OCI-LY7 (cell line): ENCODE results near the gene CPEB4. TPM values are rescaled to one million over a fixed set of nuclear protein-coding genes. Genes with fewer than 3 reads are reported as not detected.

Experiments used
- BruUV-seq: library from RNA; stranded (reverse); fragments of 400-500 nt; replicated peaks from 2 replicates; lab custom pipeline; 2021; lab: Mats Ljungman, UMichigan
- CTCF ChIA-PET: fragments of 300-600 bp; sonication (Branson Sonifier 250); formaldehyde crosslinking; loops from one replicate; lab custom pipeline; 2022; ENCODE audit warnings: antibody characterized with exemption; ENCODE audit not compliant: unreplicated experiment; lab: Charles Lee
- POLR2A ChIA-PET: fragments of 300-600 bp; sonication (Branson Sonifier 250); formaldehyde crosslinking; loops from one replicate; lab custom pipeline; 2022; ENCODE audit warnings: antibody characterized with exemption; lab: Charles Lee
- DNase-seq: peaks from one replicate; pipeline ENCODE4 v3.0.0-alpha.2; 2015; ENCODE audit warnings: low spot score
- H2AFZ ChIP-seq: fragments of 200-600 bp; sonication (generic), shearing (Covaris generic); 2 replicates; pipeline ENCODE4 v1.6.1; 2014; ENCODE audit warnings: mild to moderate bottlenecking, antibody characterized with exemption, low read length, moderate library complexity
- H3K27ac ChIP-seq: fragments of 200-600 bp; sonication (generic); 2 replicates; pipeline ENCODE4 v1.5.1; 2014; ENCODE audit warnings: mixed run types, low read depth, mild to moderate bottlenecking, moderate library complexity, low read length, inconsistent platforms; ENCODE audit not compliant: poor library complexity, severe bottlenecking
- H3K36me3 ChIP-seq: fragments of 200-600 bp; sonication (generic); 2 replicates; pipeline ENCODE4 v1.6.1; 2014; ENCODE audit warnings: mild to moderate bottlenecking, antibody characterized with exemption, low read length, moderate library complexity, mixed read lengths; ENCODE audit not compliant: insufficient read depth
- H3K4me1 ChIP-seq: fragments of 200-600 bp; sonication (generic); 2 replicates; pipeline ENCODE4 v1.5.1; 2014; ENCODE audit warnings: mild to moderate bottlenecking, low read length; ENCODE audit not compliant: insufficient read depth, poor library complexity, severe bottlenecking
- H3K4me2 ChIP-seq: fragments of 200-600 bp; sonication (generic); 2 replicates; pipeline ENCODE4 v1.6.1; 2014; ENCODE audit warnings: mild to moderate bottlenecking, low read length
- H3K4me3 ChIP-seq: fragments of 200-600 bp; sonication (generic); 2 replicates; pipeline ENCODE4 v1.5.1; 2014; ENCODE audit warnings: mild to moderate bottlenecking, low read depth, low read length; ENCODE audit not compliant: poor library complexity, severe bottlenecking
- H3K79me2 ChIP-seq: fragments of 200-600 bp; sonication (generic); 2 replicates; pipeline ENCODE4 v1.6.1; 2016; ENCODE audit warnings: low read depth, mild to moderate bottlenecking, low read length, moderate library complexity, mixed read lengths; ENCODE audit not compliant: insufficient read depth
- H3K9me2 ChIP-seq: fragments of 200-600 bp; sonication (generic); 2 replicates; pipeline ENCODE4 v1.6.1; 2016; ENCODE audit warnings: mild to moderate bottlenecking, low read length, mixed read lengths; ENCODE audit not compliant: insufficient read depth
- H3K9me3 ChIP-seq: fragments of 200-600 bp; sonication (generic); 2 replicates; pipeline ENCODE4 v1.6.1; 2014; ENCODE audit warnings: mild to moderate bottlenecking, mixed run types, low read length, mixed read lengths
- H4K20me1 ChIP-seq: fragments of 200-600 bp; sonication (generic); 2 replicates; pipeline ENCODE4 v1.6.1; 2014; ENCODE audit warnings: mild to moderate bottlenecking, antibody characterized with exemption, low read length, moderate library complexity, mixed read lengths; ENCODE audit not compliant: insufficient read depth
- CTCF ChIP-seq: fragments of 200-600 bp; sonication (generic); conservative IDR thresholded peaks from 2 replicates; pipeline ENCODE4 v1.5.1; 2014; ENCODE audit warnings: mild to moderate bottlenecking, antibody characterized with exemption, low read length, moderate library complexity, mixed read lengths
- EZH2phosphoT487 ChIP-seq: fragments of 200-600 bp; sonication (generic); IDR thresholded peaks from 2 replicates; pipeline ENCODE4 v1.6.1; 2018; ENCODE audit warnings: low read depth, borderline replicate concordance, mild to moderate bottlenecking, mixed run types, antibody characterized with exemption, low read length, moderate library complexity, mixed read lengths
- intact Hi-C: fragments of 100-400 bp; cut with micrococcal nuclease; formaldehyde crosslinking; loops from one replicate; pipeline ENCODE4 v1.10.0; 2022; ENCODE audit not compliant: unreplicated experiment
- total RNA-seq, 2 experiments: library from RNA; depleted of rRNA in 1 of 2; stranded (reverse); fragments of >200 nt in 1 of 2; shearing (Covaris generic) in 1 of 2; gene quantifications; 2 replicates each; pipeline ENCODE4 v1.2.3, GENCODE V29; 2014 to 2022

CPEB4 gene
- total RNA-seq, 2 experiments from 2014 or later, result 12.6 to 31.8 TPM

DNA sequence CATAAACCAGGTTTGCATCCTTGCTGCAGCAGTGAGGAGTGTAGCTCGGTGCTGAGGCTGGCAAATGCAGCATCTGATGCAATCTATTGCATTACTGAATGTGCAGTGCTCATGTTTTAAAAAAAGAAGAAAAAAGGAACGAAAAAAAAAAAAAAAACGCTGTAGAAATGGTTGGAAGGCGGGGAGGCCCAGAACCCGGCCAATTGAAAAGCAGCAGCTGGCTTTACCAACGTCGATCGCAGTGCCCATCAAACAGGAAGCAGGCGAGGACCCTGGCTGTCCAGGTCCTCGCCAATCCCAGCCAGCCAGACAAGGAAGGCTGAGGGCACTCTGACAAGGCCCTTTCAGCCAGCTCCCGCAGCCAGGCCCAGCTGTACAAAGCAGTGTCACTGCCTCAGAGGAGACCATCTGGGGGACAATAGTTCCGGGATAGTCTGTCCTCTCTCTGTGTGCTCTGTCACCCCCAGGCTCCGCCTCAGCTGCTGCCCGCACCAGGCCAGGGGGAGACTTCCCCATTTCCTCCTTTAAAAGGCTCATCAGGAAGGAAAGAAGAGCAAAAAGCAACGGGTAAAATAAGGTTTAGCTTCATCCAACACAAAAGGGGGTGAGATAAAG, 21.8 kb upstream of the CPEB4 start:
- POLR2A ChIA-PET, result interaction anchor here (0.6 to 1.0 kb wide), 3 partner anchors 20 to 77 kb away, joined by 3 to 4 read pairs (median 3); no protein-coding TSS in a partner anchor
- no peaks in the 10 kb centered on the region for H4K20me1 ChIP-seq
- no peak overlapping the region for H2AFZ ChIP-seq
- H3K4me3 ChIP-seq, result no peak overlapping the region
- no TSS peak for BruUV-seq
- no peak overlapping the region for H3K27ac ChIP-seq
- peaks cover under 1% of the 10 kb centered on the region for H3K4me1 ChIP-seq
- H3K79me2 ChIP-seq, result no peaks in the 10 kb centered on the region
- intact Hi-C loops, result no loop called here
- no peaks in the 10 kb centered on the region for H3K36me3 ChIP-seq
- DNase-seq, result no peak
- CTCF ChIA-PET, result no interaction called here
- no peak overlapping the region for H3K4me2 ChIP-seq
- no peaks in the 10 kb centered on the region for H3K9me2 ChIP-seq
- H3K9me3 ChIP-seq, result no peaks in the 10 kb centered on the region
- TF ChIP-seq CTCF, result no peak
- TF ChIP-seq EZH2phosphoT487, result no peak

- Histone ChIP-seq H3K27ac (no peak overlapping the region), H3K4me2 (no peak overlapping the region), H3K36me3 (no peaks in the 10 kb centered on the region), H2AFZ (no peak overlapping the region), H3K9me2 (no peaks in the 10 kb centered on the region), H3K79me2 (no peaks in the 10 kb centered on the region), H4K20me1 (no peaks in the 10 kb centered on the region), H3K4me3 (no peak overlapping the region), H3K9me3 (no peaks in the 10 kb centered on the region), H3K4me1 (peaks cover 7% of the 10 kb centered on the region)
- CTCF ChIA-PET, result no interaction called here
- no TSS peak for BruUV-seq
- intact Hi-C loops, result no loop called here
- POLR2A ChIA-PET, result interaction anchor here (0.6 to 2.0 kb wide), 4 partner anchors 13 to 44 kb away, joined by 3 to 5 read pairs (median 4); no protein-coding TSS in a partner anchor
- no peak for DNase-seq
- no peak for TF ChIP-seq CTCF
- TF ChIP-seq EZH2phosphoT487, result no peak
These were observed 21.1 kb upstream of the CPEB4 start for GRCh38 chr5:173866858-173867679.
